Astrocyte (in vitro differentiated cells and primary cell): ENCODE measurements around the gene CORT.

Experiments
- CTCF ChIP-seq: IDR thresholded peaks from 2 replicates; pipeline ENCODE4 v1.5.1; 2011; ENCODE audit warnings: low read depth, mild to moderate bottlenecking, inconsistent platforms, low read length, moderate library complexity; ENCODE audit not compliant: insufficient read depth
- EZH2 ChIP-seq: IDR thresholded peaks from 2 replicates; pipeline ENCODE4 v1.6.1; 2012; ENCODE audit warnings: mild to moderate bottlenecking, low read length, inconsistent platforms; ENCODE audit not compliant: insufficient read depth

GRCh38 chr1:10484521-10484920 is 34.7 kb downstream of the CORT start:
- TF ChIP-seq CTCF (no peak), EZH2 (no peak)
